WERI-Rb-1 (cell line): Measurements from ENCODE around the gene COL23A1.
A peak's percentile ranks its signal among the peaks of the same experiment; 100 is the strongest.

Experiments
- DNase-seq: peaks from one replicate; pipeline ENCODE4 v3.0.0-alpha.2; 2020
- H3K27ac ChIP-seq: fragments of 250-450 bp; sonication (Bioruptor Pico); 2 replicates; pipeline ENCODE4 v1.5.1; 2020; ENCODE audit warnings: mild to moderate bottlenecking, moderate library complexity
- H3K27me3 ChIP-seq: fragments of 250-450 bp; sonication (Bioruptor Pico); 2 replicates; pipeline ENCODE4 v1.5.1; 2021; ENCODE audit warnings: mild to moderate bottlenecking, low read depth, moderate library complexity; ENCODE audit not compliant: insufficient read depth, severe bottlenecking
- H3K36me3 ChIP-seq: fragments of 250-450 bp; sonication (Bioruptor Pico); 2 replicates; pipeline ENCODE4 v1.5.1; 2020; ENCODE audit warnings: mild to moderate bottlenecking, moderate library complexity
- H3K4me3 ChIP-seq: 2 replicates; pipeline ENCODE4 v1.5.1; 2011; ENCODE audit warnings: low read depth, mild to moderate bottlenecking, control low read depth, low read length
- H3K9me3 ChIP-seq: fragments of 250-450 bp; sonication (Bioruptor Pico); 2 replicates; pipeline ENCODE4 v1.5.1; 2021; ENCODE audit warnings: mild to moderate bottlenecking, moderate library complexity; ENCODE audit not compliant: severe bottlenecking
- TF ChIP-seq, protein P1 (sequence below): IDR thresholded peaks from 2 replicates; pipeline ENCODE4 v1.5.1; 2011; ENCODE audit warnings: low read depth, mild to moderate bottlenecking, control low read depth, inconsistent platforms, low read length

The COL23A1 gene

GRCh38 chr5:178283520-178283919 is 306.7 kb downstream of the COL23A1 start:
- Histone ChIP-seq H3K27me3 (no peaks in the 10 kb centered on the region), H3K27ac (no peak overlapping the region), H3K9me3 (no peaks in the 10 kb centered on the region), H3K4me3 (no peak overlapping the region), H3K36me3 (no peaks in the 10 kb centered on the region)
- no peak for DNase-seq
- TF ChIP-seq, protein P1, sequence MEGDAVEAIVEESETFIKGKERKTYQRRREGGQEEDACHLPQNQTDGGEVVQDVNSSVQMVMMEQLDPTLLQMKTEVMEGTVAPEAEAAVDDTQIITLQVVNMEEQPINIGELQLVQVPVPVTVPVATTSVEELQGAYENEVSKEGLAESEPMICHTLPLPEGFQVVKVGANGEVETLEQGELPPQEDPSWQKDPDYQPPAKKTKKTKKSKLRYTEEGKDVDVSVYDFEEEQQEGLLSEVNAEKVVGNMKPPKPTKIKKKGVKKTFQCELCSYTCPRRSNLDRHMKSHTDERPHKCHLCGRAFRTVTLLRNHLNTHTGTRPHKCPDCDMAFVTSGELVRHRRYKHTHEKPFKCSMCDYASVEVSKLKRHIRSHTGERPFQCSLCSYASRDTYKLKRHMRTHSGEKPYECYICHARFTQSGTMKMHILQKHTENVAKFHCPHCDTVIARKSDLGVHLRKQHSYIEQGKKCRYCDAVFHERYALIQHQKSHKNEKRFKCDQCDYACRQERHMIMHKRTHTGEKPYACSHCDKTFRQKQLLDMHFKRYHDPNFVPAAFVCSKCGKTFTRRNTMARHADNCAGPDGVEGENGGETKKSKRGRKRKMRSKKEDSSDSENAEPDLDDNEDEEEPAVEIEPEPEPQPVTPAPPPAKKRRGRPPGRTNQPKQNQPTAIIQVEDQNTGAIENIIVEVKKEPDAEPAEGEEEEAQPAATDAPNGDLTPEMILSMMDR, result no peak

DNA sequence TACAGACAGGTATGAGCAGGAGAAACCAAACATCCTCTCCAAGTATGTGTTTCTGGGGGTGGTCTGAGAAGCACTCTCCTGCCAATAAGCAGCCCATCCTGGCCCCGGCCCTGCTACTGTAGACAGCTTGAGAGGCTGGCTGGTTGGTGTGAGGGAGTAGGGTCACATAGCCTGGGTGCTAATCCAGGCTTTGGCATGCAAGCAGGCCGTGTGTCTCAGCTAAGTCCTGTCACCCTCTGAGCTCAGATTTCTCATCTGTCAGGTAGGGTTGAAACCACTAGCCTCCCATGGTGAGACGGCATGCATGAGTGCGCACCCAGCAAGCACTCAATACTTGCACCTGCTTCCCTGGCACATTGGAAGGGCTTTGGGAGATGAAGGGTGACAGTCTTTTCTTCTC is 307.8 kb downstream of the COL23A1 start:
- TF ChIP-seq, protein P1, result no peak
- no peaks in the 10 kb centered on the region for H3K27me3 ChIP-seq
- peak; percentile 52 for DNase-seq
- H3K36me3 ChIP-seq, result no peaks in the 10 kb centered on the region
- no peak overlapping the region for H3K4me3 ChIP-seq
- no peak overlapping the region for H3K27ac ChIP-seq
- H3K9me3 ChIP-seq, result no peaks in the 10 kb centered on the region

GRCh38 chr5:178281331-178281730 is 308.9 kb downstream of the COL23A1 start:
- Histone ChIP-seq H3K4me3 (no peak overlapping the region), H3K36me3 (no peaks in the 10 kb centered on the region), H3K27ac (no peak overlapping the region), H3K9me3 (no peaks in the 10 kb centered on the region), H3K27me3 (no peaks in the 10 kb centered on the region)
- TF ChIP-seq, protein P1, result no peak
- DNase-seq, result no peak

DNA sequence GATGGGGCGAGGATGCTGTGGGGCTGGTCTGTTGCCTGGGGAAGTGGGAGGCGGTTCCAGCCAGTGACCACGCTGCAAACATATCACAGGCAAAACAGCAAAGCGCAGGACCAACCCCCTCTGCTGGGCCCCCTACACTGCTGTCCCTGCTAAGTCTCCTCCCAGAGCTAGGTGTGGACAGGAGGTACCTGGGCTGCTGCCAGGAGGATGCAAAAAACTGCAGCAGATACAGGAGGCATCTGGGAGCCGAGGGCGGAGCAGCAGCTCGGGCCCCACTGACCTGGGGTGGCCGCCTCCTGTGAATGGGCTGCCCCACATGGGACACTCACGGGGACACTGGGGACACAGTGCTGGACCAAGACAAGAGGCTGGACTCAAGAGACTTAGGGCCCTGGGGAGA is 309.6 kb downstream of the COL23A1 start:
- Histone ChIP-seq H3K27me3 (no peaks in the 10 kb centered on the region), H3K4me3 (no peak overlapping the region), H3K27ac (no peak overlapping the region), H3K36me3 (no peaks in the 10 kb centered on the region), H3K9me3 (no peaks in the 10 kb centered on the region)
- no peak for DNase-seq
- TF ChIP-seq, protein P1, result no peak

- peak; percentile 75 for DNase-seq
- H3K27me3 ChIP-seq, result no peaks in the 10 kb centered on the region
- TF ChIP-seq, protein P1, result peak; percentile 84
Measured at GRCh38 chr5:178279723-178280438, 310.3 kb downstream of the COL23A1 start.

More at GRCh38 chr5:178279723-178280438, 310.3 kb downstream of the COL23A1 start:
- H3K9me3 ChIP-seq, result no peaks in the 10 kb centered on the region
- no peak overlapping the region for H3K27ac ChIP-seq
- no peak overlapping the region for H3K4me3 ChIP-seq
- H3K36me3 ChIP-seq, result no peaks in the 10 kb centered on the region
